Activated T-helper 1 cell treated with anti-CD3 and anti-CD28 coated beads, Interleukin-12 subunit alpha, Interleukin-12 subunit beta, Interleukin-2, Interleukin-4 antibody, amounts not matched to agents 30 ng/mL and 10 ng/mL and 1 ng/mL, durations not matched to agents 14 hours and 24 hours and 36 hours (primary cell): ENCODE measurements around the gene CCDC124. TPM values are rescaled to one million over a fixed set of nuclear protein-coding genes. Genes with fewer than 3 reads are reported as not detected.
"Not testable (repeated sequence)": the region's sequence is repeated elsewhere in the genome, so short reads cannot be mapped to it uniquely, and the experiment has no call there.

Source experiments
- DNase-seq: peaks from one replicate; pipeline ENCODE4 v3.0.0; 2021; ENCODE audit warnings: low spot score
- H3K27ac Mint-ChIP-seq: one replicate; pipeline ENCODE4 v1.8.0; 2021; ENCODE audit warnings: mild to moderate bottlenecking, mixed read lengths
- H3K27me3 Mint-ChIP-seq: one replicate; pipeline ENCODE4 v1.8.0; 2022; ENCODE audit warnings: mild to moderate bottlenecking, moderate library complexity, mixed read lengths; ENCODE audit not compliant: insufficient read depth
- H3K36me3 Mint-ChIP-seq: one replicate; pipeline ENCODE4 v1.8.0; 2021; ENCODE audit warnings: low read depth, mixed read lengths
- H3K4me1 Mint-ChIP-seq: one replicate; pipeline ENCODE4 v1.8.0; 2021; ENCODE audit warnings: low read depth, mixed read lengths
- H3K4me3 Mint-ChIP-seq: one replicate; pipeline ENCODE4 v1.8.0; 2021; ENCODE audit warnings: mild to moderate bottlenecking, moderate library complexity, mixed read lengths
- H3K9me3 Mint-ChIP-seq: one replicate; pipeline ENCODE4 v1.8.0; 2021; ENCODE audit warnings: mixed read lengths
- intact Hi-C: fragments of 100-400 bp; cut with micrococcal nuclease; formaldehyde crosslinking; loops from one replicate; pipeline ENCODE4 v1.15.1; 2024
- total RNA-seq: library from RNA; stranded (reverse); gene quantifications from 2 replicates; pipeline ENCODE4 v1.2.3, GENCODE V29; 2022

CCDC124 gene
- total RNA-seq, 1 donor from 2014 or later, result 128 TPM

DNA sequence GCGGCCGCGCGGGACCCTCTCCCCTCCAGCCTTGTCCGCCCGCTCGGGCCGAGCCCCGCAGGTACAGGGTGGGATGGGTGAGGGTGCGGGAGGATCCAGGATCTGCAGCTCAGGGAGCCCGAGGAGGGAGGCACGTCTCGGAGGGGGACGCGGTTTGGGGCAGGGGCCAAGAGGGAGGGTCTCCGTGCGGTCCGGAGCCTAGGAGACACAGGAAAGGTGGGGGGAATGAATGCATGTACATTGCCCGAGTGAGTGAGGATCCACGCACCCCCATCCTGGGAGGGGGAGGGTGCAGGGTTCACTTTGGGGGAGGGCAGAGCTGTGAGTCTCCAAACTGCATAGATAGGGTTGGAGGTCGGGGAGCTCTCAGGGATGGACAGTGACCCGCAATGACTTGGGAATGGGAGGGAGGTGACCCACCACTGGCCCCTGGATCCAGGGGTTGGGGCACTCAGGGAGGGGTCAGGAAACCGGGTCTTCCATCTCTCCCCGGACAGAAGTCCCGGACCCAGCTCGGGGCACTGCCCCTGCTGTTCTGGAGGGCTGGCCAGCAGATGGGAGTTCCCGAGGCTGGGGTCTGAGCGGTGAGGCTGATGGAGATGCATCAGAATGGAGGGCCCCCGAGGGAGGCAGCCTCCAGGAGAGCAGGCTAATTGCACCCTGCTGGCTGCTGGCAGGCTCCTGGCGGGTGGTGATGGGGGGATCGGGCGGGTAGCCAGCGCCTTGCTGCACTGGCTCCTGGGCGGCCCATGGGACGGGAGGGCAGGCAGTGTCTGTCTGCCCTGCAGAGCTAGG, 34.6 kb downstream of the CCDC124 start:
- peaks cover 40% of the 10 kb centered on the region for H3K27me3 Mint-ChIP-seq
- intact Hi-C loops, result loop anchor here (2.0 kb wide), 1 partner anchor 17 kb away; no protein-coding TSS in a partner anchor
- no peak overlapping the region for H3K4me3 Mint-ChIP-seq
- H3K9me3 Mint-ChIP-seq, result no peaks in the 10 kb centered on the region
- no peaks in the 10 kb centered on the region for H3K36me3 Mint-ChIP-seq
- no peak for DNase-seq
- H3K27ac Mint-ChIP-seq, result no peak overlapping the region
- H3K4me1 Mint-ChIP-seq, result no peaks in the 10 kb centered on the region

DNA sequence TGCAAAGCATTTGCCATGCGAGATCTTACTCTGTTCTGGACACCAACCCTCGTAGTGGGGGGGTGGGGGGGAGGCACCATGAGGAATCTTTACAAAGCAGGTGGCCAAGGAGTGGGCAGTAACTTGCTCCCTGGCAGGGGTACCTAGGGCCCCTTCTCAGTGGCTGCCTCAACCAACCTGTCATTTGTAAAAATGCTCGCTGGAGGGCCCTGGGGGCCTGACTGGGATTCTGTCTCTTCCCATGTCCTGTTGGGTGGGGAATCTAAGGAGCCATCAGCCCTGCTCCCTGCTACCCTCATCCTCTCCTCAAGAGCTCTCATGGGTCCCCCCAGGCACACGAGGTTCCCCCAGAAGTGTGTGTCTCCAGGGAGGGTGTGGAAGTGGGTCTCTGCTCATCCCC, 35.5 kb downstream of the CCDC124 start:
- no peaks in the 10 kb centered on the region for H3K36me3 Mint-ChIP-seq
- peaks cover 37% of the 10 kb centered on the region for H3K27me3 Mint-ChIP-seq
- DNase-seq, result no peak
- H3K9me3 Mint-ChIP-seq, result no peaks in the 10 kb centered on the region
- H3K4me1 Mint-ChIP-seq, result no peaks in the 10 kb centered on the region
- intact Hi-C loops, result no loop called here
- no peak overlapping the region for H3K27ac Mint-ChIP-seq
- H3K4me3 Mint-ChIP-seq, result no peak overlapping the region

DNA sequence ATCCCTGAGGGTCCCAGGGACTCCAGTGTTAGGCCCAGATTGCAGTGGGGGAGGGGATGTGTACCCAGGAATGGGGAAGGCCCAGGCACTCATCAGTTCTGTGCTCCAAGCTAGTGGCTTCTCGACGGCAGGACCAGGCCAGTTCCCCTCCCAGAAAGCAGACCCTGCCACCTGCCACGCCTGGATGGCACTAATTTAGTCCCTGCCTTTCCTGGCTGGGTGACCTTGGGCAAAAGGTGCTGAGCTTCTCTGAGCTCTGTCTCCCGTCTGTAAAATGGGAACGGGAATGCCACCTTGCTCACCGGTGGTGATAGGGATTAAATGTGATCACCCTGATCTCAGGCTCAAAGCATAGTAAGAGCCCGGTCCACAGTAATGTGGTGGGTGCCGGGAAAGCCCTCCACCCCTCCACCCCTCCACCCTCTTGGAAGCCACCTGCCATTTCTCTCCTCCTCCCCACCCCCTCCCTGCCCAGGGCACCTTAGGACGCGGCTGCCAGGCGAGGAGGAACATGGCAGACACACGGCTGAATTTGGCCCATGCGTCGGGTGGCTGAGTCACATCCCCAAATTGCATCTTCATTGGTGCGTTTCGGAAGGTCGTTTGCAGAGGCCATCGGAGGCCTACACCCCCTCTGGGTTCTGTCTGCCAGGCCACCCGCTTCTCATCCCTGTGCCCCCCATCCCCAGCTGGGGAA, 36.4 kb downstream of the CCDC124 start:
- no peak overlapping the region for H3K4me3 Mint-ChIP-seq
- no peak for DNase-seq
- H3K36me3 Mint-ChIP-seq, result no peaks in the 10 kb centered on the region
- H3K4me1 Mint-ChIP-seq, result no peaks in the 10 kb centered on the region
- no peaks in the 10 kb centered on the region for H3K9me3 Mint-ChIP-seq
- peaks cover 37% of the 10 kb centered on the region for H3K27me3 Mint-ChIP-seq
- H3K27ac Mint-ChIP-seq, result no peak overlapping the region
- intact Hi-C loops, result no loop called here

DNA sequence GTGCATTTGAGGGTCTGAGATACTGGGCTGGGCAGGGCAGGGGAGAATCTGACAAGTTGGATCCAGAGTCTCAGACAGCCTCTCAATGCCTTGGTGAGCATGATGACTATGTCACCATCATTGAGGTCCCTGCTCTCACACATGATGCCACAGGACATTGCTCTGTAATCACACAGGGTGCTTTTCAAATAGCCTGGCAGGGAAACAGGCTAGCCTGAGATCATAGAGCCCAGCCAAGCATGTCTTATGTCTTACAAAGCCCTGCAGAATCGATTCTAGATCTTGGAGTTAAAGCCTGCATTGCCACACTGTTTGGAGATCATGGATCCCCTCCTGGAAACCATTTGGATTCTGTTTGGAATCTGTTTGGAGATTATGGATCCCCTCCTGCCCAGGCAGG, 39.4 kb downstream of the CCDC124 start:
- H3K27me3 Mint-ChIP-seq, result peaks cover 13% of the 10 kb centered on the region
- H3K27ac Mint-ChIP-seq, result no peak overlapping the region
- DNase-seq, result no peak
- H3K36me3 Mint-ChIP-seq, result no peaks in the 10 kb centered on the region
- H3K9me3 Mint-ChIP-seq, result no peaks in the 10 kb centered on the region
- intact Hi-C loops, result no loop called here
- H3K4me3 Mint-ChIP-seq, result no peak overlapping the region
- no peaks in the 10 kb centered on the region for H3K4me1 Mint-ChIP-seq

DNA sequence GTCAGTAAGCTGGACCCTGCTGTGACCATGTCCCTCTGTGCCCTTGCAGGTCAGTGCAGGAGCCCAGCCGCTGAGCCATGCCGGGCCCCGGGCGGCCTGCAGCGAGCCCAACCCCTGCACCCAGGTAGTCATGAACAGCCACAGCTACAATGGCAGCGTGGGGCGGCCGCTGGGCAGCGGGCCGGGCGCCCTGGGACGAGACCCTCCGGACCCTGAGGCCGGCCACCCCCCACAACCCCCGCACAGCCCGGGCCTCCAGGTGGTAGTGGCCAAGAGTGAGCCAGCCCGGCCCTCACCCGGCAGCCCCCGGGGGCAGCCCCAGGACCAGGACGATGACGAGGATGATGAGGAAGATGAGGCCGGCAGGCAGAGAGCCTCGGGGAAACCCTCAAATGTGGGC, 40.9 kb downstream of the CCDC124 start:
- intact Hi-C loops, result no loop called here
- H3K9me3 Mint-ChIP-seq, result no peaks in the 10 kb centered on the region
- H3K4me3 Mint-ChIP-seq, result no peak overlapping the region
- peaks cover 5% of the 10 kb centered on the region for H3K27me3 Mint-ChIP-seq
- H3K27ac Mint-ChIP-seq, result no peak overlapping the region
- no peak for DNase-seq
- no peaks in the 10 kb centered on the region for H3K4me1 Mint-ChIP-seq
- no peaks in the 10 kb centered on the region for H3K36me3 Mint-ChIP-seq

DNA sequence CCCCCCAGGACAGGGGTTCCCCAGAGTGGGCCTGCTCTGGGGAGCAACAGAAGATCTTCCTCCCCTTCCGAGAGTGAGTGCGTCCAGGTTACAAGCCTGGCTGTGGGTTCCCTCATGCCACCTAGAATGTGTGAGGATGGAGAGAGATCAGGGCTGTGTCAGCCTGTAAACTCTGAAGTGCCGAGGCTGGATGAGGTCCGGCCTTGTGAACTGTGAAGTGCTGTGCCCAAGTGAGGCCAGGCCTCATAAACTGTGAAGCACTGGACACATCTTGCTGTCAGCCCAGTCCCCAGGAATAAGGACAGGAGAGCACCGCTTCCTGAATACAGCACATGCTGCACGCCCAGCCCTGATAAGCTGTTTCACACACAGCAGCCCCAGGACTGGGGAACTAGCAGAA, 41.7 kb downstream of the CCDC124 start:
- H3K4me3 Mint-ChIP-seq, result no peak overlapping the region
- H3K4me1 Mint-ChIP-seq, result no peaks in the 10 kb centered on the region
- H3K9me3 Mint-ChIP-seq, result no peaks in the 10 kb centered on the region
- peaks cover 7% of the 10 kb centered on the region for H3K27me3 Mint-ChIP-seq
- no peak overlapping the region for H3K27ac Mint-ChIP-seq
- DNase-seq, result no peak
- H3K36me3 Mint-ChIP-seq, result no peaks in the 10 kb centered on the region
- intact Hi-C loops, result no loop called here

DNA sequence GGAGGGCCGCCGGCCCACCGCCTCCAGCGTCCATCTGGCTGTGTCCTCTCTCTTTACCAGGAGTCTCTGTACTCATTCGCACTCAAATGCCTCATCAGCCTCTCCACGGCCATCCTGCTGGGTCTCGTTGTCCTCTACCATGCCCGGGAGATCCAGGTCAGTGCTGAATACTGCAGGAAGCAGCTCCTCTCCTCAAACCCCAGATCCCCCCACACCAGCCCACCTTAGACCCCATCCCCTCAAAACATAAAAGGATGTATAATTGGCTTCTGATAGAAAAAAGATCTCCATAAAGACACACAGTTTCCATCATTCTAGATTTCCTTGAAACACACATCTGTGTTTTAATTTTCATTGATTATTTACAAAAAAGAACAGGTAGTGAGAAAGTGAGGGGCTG, 42.2 kb downstream of the CCDC124 start:
- H3K27ac Mint-ChIP-seq, result no peak overlapping the region
- no peak overlapping the region for H3K4me3 Mint-ChIP-seq
- H3K36me3 Mint-ChIP-seq, result no peaks in the 10 kb centered on the region
- H3K27me3 Mint-ChIP-seq, result peaks cover 5% of the 10 kb centered on the region
- intact Hi-C loops, result no loop called here
- no peaks in the 10 kb centered on the region for H3K4me1 Mint-ChIP-seq
- H3K9me3 Mint-ChIP-seq, result no peaks in the 10 kb centered on the region
- no peak for DNase-seq

DNA sequence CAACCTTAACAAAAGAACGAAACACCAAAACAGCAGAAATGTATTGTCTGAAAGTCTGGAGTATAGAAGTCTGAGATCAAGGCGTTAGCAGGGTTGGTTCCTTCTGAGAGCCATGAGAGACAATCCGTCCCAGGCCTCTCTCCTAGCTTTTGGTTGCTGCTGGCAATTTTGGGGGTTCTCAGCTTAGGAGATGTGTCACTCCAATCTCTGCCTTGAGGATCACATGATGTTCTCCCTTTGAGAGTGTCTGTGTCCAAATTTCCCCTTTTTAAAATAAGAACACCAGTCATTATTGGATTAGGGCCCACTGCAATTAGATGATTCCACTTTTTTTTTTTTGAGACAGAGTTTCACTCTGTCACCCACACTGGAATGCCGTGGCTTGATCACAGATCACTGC, 44.2 kb downstream of the CCDC124 start:
- intact Hi-C loops, result no loop called here
- Mint-ChIP-seq H3K4me1 (no peaks in the 10 kb centered on the region), H3K36me3 (no peaks in the 10 kb centered on the region), H3K27me3 (peaks cover 12% of the 10 kb centered on the region), H3K9me3 (no peaks in the 10 kb centered on the region), H3K4me3 (no peak overlapping the region), H3K27ac (no peak overlapping the region)
- DNase-seq, result no peak

DNA sequence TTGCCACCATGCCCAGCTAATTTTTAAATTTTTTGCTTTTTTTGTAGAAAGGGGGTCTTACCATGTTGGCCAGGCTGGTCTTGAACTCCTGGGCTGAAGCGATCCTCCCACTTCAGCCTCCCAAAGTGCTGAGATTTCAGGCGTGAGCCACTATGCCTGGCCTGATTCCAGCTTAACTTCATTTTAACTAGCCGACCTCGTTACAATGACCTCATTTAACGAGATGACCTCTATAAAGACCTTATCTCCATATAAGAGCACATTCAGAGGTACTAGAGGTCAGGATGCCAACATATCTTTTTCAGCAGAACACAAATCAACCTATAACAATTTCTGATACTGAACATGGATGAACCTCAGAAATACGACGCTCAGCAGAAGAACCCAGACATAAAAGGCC, 44.7 kb downstream of the CCDC124 start:
- intact Hi-C loops, result no loop called here
- Mint-ChIP-seq H3K36me3 (no peaks in the 10 kb centered on the region), H3K27ac (no peak overlapping the region), H3K4me1 (no peaks in the 10 kb centered on the region), H3K4me3 (no peak overlapping the region), H3K9me3 (no peaks in the 10 kb centered on the region), H3K27me3 (peaks cover 14% of the 10 kb centered on the region)
- DNase-seq, result no peak

DNA sequence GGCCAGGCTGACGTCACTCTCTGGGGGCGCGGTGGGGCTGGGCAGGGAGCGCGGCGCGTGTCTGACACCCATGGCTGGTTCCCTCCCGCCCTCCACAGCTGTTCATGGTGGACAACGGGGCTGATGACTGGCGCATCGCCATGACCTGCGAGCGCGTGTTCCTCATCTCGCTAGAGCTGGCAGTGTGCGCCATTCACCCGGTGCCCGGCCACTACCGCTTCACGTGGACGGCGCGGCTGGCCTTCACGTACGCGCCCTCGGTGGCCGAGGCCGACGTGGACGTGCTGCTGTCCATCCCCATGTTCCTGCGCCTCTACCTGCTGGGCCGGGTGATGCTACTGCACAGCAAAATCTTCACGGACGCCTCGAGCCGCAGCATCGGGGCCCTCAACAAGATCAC, 48.8 kb downstream of the CCDC124 start:
- H3K4me1 Mint-ChIP-seq, result no peaks in the 10 kb centered on the region
- no peak for DNase-seq
- H3K36me3 Mint-ChIP-seq, result no peaks in the 10 kb centered on the region
- H3K27me3 Mint-ChIP-seq, result peaks cover 14% of the 10 kb centered on the region
- no peaks in the 10 kb centered on the region for H3K9me3 Mint-ChIP-seq
- H3K4me3 Mint-ChIP-seq, result no peak overlapping the region
- intact Hi-C loops, result no loop called here
- no peak overlapping the region for H3K27ac Mint-ChIP-seq

DNA sequence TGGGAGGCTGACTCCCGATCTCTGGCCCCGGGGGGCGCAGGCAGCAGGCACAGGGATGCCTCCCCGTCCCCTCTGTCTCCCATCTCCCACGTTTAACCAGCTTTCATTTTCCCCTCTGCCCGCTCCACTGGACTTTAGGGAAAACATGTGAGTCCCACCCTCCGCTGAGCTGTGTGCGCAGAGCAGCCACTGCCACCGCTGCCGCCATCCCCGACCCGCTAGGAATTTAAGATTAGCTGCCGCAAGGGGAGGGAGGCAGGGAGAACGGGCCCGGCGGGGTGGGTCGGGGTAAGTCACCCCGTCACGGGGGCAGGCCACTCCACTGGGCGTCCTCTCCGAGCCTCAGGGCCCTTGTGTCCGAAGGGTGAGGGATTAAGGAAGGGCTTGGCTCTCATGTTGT, 49.6 kb downstream of the CCDC124 start:
- H3K36me3 Mint-ChIP-seq, result no peaks in the 10 kb centered on the region
- DNase-seq, result no peak
- H3K4me1 Mint-ChIP-seq, result no peaks in the 10 kb centered on the region
- H3K27me3 Mint-ChIP-seq, result peaks cover 12% of the 10 kb centered on the region
- H3K9me3 Mint-ChIP-seq, result no peaks in the 10 kb centered on the region
- no peak overlapping the region for H3K4me3 Mint-ChIP-seq
- intact Hi-C loops, result no loop called here
- no peak overlapping the region for H3K27ac Mint-ChIP-seq

DNA sequence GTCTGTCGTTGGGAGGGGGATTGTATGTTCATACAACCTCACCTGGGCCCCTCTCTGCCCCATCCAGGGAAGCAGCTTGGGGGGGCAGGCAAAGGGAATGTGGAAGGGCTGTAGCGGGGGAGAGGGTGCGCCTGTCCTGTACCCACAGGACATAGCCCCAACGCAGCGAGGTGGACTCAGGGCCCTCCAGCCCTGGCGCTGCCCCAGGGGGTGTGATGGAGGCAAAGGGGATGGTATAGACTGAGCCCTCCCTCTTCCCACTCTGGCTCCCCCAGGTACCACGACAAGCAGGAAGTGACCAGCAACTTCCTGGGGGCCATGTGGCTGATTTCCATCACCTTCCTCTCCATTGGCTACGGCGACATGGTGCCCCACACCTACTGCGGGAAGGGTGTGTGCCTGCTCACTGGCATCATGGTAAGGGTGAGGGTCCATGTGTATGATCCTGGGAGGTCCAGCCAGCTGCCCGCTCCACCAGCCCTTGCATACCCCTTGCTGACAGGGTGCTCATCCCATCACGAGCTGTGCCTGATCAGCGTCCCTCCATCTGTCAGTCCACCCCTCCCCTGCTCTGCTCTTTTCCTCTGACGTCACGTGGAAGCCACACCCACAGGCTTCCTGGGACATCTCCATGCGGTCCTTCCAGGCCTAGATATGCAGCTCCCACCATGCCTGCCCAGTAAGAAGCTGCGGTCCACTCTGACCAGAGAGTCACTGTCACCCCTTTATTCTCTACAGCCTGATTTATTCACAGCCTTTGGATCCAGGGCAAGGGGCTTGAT, 52.4 kb downstream of the CCDC124 start:
- Mint-ChIP-seq H3K4me3 (no peak overlapping the region), H3K9me3 (no peaks in the 10 kb centered on the region), H3K27ac (no peak overlapping the region), H3K36me3 (no peaks in the 10 kb centered on the region), H3K27me3 (peaks cover 8% of the 10 kb centered on the region), H3K4me1 (no peaks in the 10 kb centered on the region)
- intact Hi-C loops, result no loop called here
- no peak for DNase-seq

DNA sequence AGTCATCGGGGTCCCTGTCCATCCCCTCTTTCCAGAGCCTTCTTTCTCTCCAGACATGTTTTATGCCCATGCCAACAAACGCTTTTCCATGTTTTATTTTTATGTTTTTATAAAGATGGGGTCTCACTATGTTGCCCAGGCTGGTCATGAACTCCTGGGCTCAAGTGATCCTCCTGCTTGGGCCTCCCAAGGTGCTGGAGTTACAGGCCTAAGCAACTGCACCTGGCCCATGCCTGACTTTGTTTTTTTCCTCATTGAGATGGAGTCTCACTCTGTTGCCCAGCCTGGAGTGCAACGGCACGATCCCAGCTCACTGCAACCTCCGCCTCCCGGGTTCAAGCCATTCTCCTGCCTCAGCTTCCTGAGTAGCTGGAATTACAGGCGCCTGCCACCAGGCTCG, 53.8 kb downstream of the CCDC124 start:
- intact Hi-C loops, H3K9me3 Mint-ChIP-seq, H3K4me3 Mint-ChIP-seq, DNase-seq, H3K4me1 Mint-ChIP-seq, H3K27ac Mint-ChIP-seq, H3K36me3 Mint-ChIP-seq, H3K27me3 Mint-ChIP-seq: not testable (repeated sequence)
